Mesothelial cell of epicardium (in vitro differentiated cells): ENCODE results near the gene BIN1. TPM values are rescaled to one million over a fixed set of nuclear protein-coding genes. Genes with fewer than 3 reads are reported as not detected.

ENCODE experiments used
- DNase-seq, 2 experiments: peaks; one replicate each; pipeline ENCODE4 v3.0.0; 2021; ENCODE audit warnings: low spot score in 2 of 2; ENCODE audit not compliant: unreplicated experiment in 2 of 2
- H3K27ac Mint-ChIP-seq: 2 replicates; pipeline ENCODE4 v1.8.0; 2021; ENCODE audit warnings: mixed read lengths
- H3K27me3 Mint-ChIP-seq: 2 replicates; pipeline ENCODE4 v1.8.0; 2021; ENCODE audit warnings: low read depth, mixed read lengths
- H3K36me3 Mint-ChIP-seq: 2 replicates; pipeline ENCODE4 v1.8.0; 2021; ENCODE audit warnings: mixed read lengths
- H3K4me1 Mint-ChIP-seq: 2 replicates; pipeline ENCODE4 v1.8.0; 2021; ENCODE audit warnings: mixed read lengths
- H3K4me3 Mint-ChIP-seq: 2 replicates; pipeline ENCODE4 v1.8.0; 2021; ENCODE audit warnings: mild to moderate bottlenecking, moderate library complexity, mixed read lengths
- H3K9me3 Mint-ChIP-seq: 2 replicates; pipeline ENCODE4 v1.8.0; 2021; ENCODE audit warnings: mixed read lengths
- total RNA-seq: library from RNA; stranded (reverse); gene quantifications from 3 replicates; pipeline ENCODE4 v1.2.1, GENCODE V29; 2021
- TF ChIP-seq, protein P1 (sequence below): fragments of 200-600 bp; sonication (generic); IDR thresholded peaks from one replicate; pipeline ENCODE4 v1.5.0; 2021; ENCODE audit warnings: antibody characterized with exemption; ENCODE audit not compliant: unreplicated experiment

Gene BIN1
- total RNA-seq, 1 donor from 2014 or later, result 45.7 TPM

DNA sequence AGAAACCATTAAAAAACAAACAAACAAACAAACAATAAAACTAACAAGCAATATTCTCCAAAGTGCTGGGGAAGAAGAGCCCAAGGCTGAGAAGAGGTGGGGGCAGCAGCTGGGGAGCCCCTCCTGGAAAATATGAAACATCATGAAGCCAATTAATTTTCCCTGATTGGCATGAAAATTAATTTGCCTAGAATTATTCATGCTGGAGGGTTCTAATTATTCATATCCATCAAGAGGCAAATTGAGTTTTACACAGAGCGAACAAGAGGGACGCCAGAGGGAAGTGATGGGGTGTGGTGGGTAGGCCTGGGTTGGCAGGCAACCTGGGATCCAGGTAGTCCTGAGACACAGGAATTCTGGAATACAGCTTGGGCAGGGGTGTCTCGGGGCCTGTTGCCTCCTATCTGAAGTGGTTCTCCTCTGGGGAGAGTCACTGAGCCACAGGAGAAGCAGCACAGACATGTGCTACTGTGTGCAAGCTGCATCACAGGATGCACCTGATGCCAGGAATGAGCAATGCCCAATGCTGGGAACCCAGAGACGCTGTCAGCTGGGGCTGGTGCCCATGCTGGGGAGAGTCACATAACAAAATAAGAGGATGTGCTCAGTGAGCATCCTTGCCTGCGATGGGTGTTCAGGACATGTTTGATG, 107.7 kb downstream of the BIN1 start:
- Mint-ChIP-seq H3K27ac (no peak overlapping the region), H3K36me3 (no peaks in the 10 kb centered on the region), H3K4me3 (no peak overlapping the region), H3K27me3 (no peaks in the 10 kb centered on the region), H3K4me1 (peaks cover 16% of the 10 kb centered on the region), H3K9me3 (no peaks in the 10 kb centered on the region)
- no peak for DNase-seq
- TF ChIP-seq, protein P1, sequence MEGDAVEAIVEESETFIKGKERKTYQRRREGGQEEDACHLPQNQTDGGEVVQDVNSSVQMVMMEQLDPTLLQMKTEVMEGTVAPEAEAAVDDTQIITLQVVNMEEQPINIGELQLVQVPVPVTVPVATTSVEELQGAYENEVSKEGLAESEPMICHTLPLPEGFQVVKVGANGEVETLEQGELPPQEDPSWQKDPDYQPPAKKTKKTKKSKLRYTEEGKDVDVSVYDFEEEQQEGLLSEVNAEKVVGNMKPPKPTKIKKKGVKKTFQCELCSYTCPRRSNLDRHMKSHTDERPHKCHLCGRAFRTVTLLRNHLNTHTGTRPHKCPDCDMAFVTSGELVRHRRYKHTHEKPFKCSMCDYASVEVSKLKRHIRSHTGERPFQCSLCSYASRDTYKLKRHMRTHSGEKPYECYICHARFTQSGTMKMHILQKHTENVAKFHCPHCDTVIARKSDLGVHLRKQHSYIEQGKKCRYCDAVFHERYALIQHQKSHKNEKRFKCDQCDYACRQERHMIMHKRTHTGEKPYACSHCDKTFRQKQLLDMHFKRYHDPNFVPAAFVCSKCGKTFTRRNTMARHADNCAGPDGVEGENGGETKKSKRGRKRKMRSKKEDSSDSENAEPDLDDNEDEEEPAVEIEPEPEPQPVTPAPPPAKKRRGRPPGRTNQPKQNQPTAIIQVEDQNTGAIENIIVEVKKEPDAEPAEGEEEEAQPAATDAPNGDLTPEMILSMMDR, result no peak

DNA sequence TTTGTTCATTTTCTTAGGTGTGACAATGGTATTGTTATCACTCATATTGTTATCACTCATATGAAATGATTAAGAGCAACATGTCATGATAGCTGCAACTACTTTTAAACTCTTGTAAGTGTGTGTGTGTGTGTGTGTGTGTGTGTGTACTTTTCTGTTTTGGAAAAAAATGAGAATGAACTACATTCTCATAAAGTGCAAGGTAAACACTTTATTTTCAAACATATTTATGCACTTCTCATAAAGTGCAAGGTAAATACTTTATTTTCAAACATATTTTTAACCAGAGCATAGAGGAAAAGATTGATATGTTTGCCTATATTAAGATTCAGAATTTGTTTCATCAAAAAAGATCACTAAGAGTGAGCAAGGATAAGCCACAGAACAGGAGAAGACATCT, 108.5 kb downstream of the BIN1 start:
- H3K27ac Mint-ChIP-seq, result no peak overlapping the region
- DNase-seq, result no peak
- TF ChIP-seq, protein P1, result no peak
- no peaks in the 10 kb centered on the region for H3K9me3 Mint-ChIP-seq
- no peaks in the 10 kb centered on the region for H3K27me3 Mint-ChIP-seq
- no peaks in the 10 kb centered on the region for H3K36me3 Mint-ChIP-seq
- no peak overlapping the region for H3K4me3 Mint-ChIP-seq
- peaks cover 16% of the 10 kb centered on the region for H3K4me1 Mint-ChIP-seq

Other genes starting within 250 kb of the BIN1 start
- gene TEX51, start 208.3 kb downstream of the BIN1 start, total RNA-seq, result not detected in 3 replicates
- gene CYP27C1, start 113.1 kb upstream of the BIN1 start, total RNA-seq, result 4.0 to 4.5 TPM (median 4.1 TPM) in 3 replicates
- 60.6 to 62.6 TPM (median 62.0 TPM) in 3 replicates for gene ERCC3, start 187.0 kb upstream of the BIN1 start, total RNA-seq